Raji (cell line): ENCODE measurements around the gene BSCL2.

Experiments used
- POLR2A ChIP-seq: IDR thresholded peaks from 2 replicates; pipeline ENCODE4 v1.6.1; 2011; ENCODE audit warnings: low read depth, low read length, control low read depth; ENCODE audit not compliant: insufficient read depth

The BSCL2 gene

DNA sequence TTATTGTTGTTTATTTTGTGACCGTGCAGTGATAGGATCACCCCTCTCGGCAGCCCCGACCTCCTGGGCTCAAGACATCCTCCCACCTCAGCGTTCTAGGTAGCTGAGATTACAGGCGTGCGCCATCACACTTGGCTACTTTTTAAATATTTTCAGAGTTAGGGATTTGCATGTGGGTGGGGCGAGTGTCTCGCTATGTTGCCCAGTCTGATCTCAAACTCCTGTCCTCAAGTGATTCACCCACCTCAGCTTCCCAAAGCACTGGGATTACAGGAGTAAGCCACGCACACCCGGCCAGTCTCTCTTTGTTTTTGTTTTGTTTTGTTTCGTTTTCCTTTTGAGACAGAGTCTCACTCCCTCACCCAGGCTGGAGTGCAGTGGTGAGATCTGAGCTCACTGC is 52.9 kb downstream of the BSCL2 start:
- no peak for TF ChIP-seq POLR2A

GRCh38 chr11:62652161-62653006 is 54.8 kb downstream of the BSCL2 start:
- TF ChIP-seq POLR2A: no peak

GRCh38 chr11:62649486-62649885 is 57.7 kb downstream of the BSCL2 start:
- no peak for TF ChIP-seq POLR2A

DNA sequence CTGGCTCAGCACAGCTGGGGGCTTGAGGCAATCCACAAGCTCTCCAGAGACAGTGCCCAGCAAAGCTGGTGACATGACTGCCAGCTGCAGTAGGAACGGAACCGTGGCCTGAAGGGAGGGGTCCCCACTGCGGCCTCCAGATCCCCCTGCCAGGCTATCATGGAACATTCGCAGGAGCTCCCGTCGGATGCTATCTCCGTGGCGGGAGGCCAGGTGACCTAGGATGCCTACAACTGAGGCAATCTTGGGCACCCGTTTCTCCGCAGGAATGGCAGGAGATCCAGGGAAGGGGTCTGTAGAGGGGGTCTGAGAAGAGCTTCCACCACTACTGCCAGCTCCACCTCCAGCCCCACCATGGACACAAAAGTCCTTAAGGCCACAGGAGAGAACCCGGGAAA is 58.3 kb downstream of the BSCL2 start:
- TF ChIP-seq POLR2A: no peak

DNA sequence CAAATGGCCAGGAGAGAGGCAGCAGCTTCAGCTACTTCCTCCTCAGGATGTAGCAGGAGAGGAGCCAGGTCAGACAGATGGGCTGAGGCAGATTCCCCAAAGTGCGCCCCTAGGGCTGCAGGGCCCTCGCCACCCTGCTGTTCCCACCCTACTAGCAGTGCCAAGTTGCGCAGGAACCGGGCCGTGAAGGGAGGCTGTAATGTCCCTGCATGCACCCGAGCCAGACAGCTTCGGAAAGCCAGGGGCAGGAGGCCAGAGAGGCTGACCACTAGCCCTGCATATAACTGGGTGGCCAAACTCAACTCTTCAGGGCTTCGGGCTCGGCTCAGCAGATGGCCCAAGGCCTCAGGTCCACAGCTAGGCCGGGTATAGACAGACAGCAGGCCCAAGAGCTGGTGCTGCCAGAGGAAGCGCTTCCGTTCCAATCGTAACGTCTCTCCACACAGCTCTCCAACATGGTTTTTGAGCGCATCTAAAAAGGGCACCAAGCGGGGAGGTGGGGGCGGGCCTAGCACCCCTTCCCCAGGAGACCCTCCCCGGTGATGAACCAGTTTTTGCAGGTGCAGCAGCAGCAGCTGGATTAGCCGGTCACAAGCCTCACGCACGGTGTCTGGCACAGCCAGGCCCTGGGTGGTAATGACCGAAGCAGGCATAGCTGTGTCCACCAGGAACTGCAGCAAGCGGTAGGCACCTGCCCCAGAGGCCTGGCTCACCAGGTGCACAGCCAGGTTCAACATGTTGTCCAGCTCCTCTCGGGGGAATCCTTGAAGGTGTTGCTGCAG is 58.8 kb downstream of the BSCL2 start:
- TF ChIP-seq POLR2A: no peak

- no peak for TF ChIP-seq POLR2A
Observed at GRCh38 chr11:62647609-62648005, 59.6 kb downstream of the BSCL2 start.

GRCh38 chr11:62646825-62647608 is 60.2 kb downstream of the BSCL2 start:
- TF ChIP-seq POLR2A: no peak

GRCh38 chr11:62645946-62646824 is 61.0 kb downstream of the BSCL2 start, which contains the start of gene GANAB:
Gene GANAB, minus strand, starts transcription at chr11:62646613. Its CDS starts 14 bp downstream, at chr11:62646599.
- TF ChIP-seq POLR2A: peak; percentile 85

- no peak for TF ChIP-seq POLR2A
Observed at GRCh38 chr11:62645671-62645945, 61.6 kb downstream of the BSCL2 start.

GRCh38 chr11:62644220-62644619 is 63.0 kb downstream of the BSCL2 start:
- no peak for TF ChIP-seq POLR2A
